Measurements from ENCODE around the gene CPLX1.

The CPLX1 gene

DNA sequence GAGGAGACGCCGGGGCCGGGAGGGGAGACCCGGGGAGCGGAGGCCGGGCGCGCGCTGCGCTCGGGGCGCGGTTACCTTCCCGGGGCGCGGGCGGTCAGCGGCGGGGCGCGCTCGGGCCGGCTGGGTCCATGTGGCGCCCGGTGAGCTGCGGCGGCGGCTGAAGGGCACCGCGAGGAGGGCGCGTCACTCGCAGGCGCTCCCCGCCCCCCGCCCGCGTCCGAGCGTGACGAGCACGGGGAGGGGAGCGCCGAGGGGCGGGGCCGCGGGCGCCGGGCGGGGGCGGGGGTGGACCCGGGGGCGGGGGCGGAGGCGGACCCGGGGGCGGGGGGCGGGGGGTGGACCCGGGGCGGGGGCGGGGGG, at the start of gene CPLX1:
Gene CPLX1 (minus strand): TSS at position 159 of the 360 bp plus-strand sequence. CDS start 1,607 bp downstream, outside the sequence.
- peaks cover 24 to 34% of the 10 kb centered on the region in 2 donors for H3K27me3 ChIP-seq (ENCODE audit: control insufficient read depth in 2 of 2, insufficient read depth in 2 of 2, low read length in 2 of 2)
- no peaks in the 10 kb centered on the region for H3K9me3 ChIP-seq (ENCODE audit: control insufficient read depth in 2 of 2, low read length in 2 of 2)
- H3K36me3 ChIP-seq (ENCODE audit: control insufficient read depth in 2 of 2, insufficient read depth in 2 of 2, low read length in 2 of 2), result no peaks in the 10 kb centered on the region
- no peaks in the 10 kb centered on the region for H3K4me1 ChIP-seq (ENCODE audit: control insufficient read depth in 2 of 2, insufficient read depth in 2 of 2, low read length in 2 of 2)
- peak within 1 kb of the TSS in 1 of 2 donors; percentile 39 for H3K4me3 ChIP-seq (ENCODE audit: low read length in 2 of 2)
- H3K9ac ChIP-seq (ENCODE audit: low read depth in 1 of 2, low read length in 2 of 2), result no peak within 1 kb of the TSS
- no peak within 1 kb of the TSS for H3K27ac ChIP-seq (ENCODE audit: low read depth in 2 of 2, low read length in 2 of 2)

DNA sequence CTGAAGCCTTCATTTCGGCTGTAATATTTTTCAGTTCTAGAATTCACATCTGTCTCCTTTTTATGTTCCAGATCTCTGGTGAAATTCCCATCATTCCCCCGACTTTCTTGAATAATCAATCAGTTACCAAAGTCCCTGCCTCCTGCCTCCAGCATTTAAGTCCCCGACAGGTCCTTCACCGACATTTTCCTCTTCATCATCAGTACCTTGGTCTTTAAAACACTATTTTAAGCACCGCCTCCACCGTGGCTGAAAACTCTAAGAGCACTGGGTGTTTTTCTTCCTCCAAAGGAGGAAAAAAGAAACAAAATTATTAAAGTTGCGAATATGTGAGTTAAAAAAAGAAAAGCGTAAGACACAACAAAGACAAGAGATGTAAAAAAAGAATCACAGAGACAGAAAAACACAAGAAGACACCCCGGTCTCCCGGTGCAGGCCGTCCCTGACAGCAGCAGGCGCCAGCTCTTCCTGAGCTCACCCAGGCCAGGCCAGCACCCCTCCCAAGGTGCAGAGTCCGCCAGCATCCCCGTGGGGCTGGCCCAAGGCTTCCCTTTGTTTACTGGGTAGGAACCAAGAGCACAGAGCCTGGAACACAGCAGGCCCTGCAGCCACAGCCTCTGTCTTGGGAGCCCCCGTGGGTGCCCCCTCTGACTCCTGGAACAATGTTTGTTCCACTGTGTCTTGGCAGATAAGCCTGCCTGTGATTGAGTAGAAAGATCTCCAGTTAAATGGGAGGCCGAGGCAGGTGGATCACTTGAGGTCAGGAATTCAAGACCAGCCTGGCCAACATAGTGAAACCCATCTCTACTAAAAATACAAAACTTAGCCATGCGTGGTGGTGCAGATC, 49.3 kb upstream of the CPLX1 start:
- no peak overlapping the region for H3K4me3 ChIP-seq (ENCODE audit: low read length in 2 of 2)
- no peak overlapping the region for H3K27ac ChIP-seq (ENCODE audit: low read depth in 2 of 2, low read length in 2 of 2)
- H3K4me1 ChIP-seq (ENCODE audit: control insufficient read depth in 2 of 2, insufficient read depth in 2 of 2, low read length in 2 of 2), result no peaks in the 10 kb centered on the region
- H3K27me3 ChIP-seq (ENCODE audit: control insufficient read depth in 2 of 2, insufficient read depth in 2 of 2, low read length in 2 of 2), result no peaks in the 10 kb centered on the region
- peaks cover 68 to 77% of the 10 kb centered on the region in 2 donors for H3K36me3 ChIP-seq (ENCODE audit: control insufficient read depth in 2 of 2, insufficient read depth in 2 of 2, low read length in 2 of 2)
- H3K9me3 ChIP-seq (ENCODE audit: control insufficient read depth in 2 of 2, low read length in 2 of 2), result no peaks in the 10 kb centered on the region
- H3K9ac ChIP-seq (ENCODE audit: low read depth in 1 of 2, low read length in 2 of 2), result no peak overlapping the region

DNA sequence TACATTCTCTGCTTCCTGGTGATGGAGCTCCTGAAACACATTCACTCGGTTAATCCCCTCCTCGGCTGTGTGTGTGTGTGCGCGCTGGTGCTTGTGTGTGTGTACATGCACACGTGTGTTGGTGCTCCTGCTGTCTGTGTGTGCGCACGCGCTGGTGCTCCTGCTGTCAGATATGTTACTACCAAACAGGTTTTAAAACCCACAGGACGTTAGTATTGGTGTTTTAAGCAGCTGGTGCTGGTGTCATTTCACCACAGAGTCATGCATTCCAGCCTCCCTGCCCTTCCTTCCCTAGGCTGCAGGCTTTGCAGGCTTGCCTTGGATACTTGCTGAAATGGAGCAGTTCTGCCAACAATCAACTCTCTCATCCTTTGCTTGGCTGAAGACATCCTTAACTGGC, 48.1 kb upstream of the CPLX1 start:
- no peaks in the 10 kb centered on the region for H3K4me1 ChIP-seq (ENCODE audit: control insufficient read depth in 2 of 2, insufficient read depth in 2 of 2, low read length in 2 of 2)
- H3K9me3 ChIP-seq (ENCODE audit: control insufficient read depth in 2 of 2, low read length in 2 of 2), result peaks cover 0 to 2% of the 10 kb centered on the region in 2 donors
- no peak overlapping the region for H3K4me3 ChIP-seq (ENCODE audit: low read length in 2 of 2)
- H3K36me3 ChIP-seq (ENCODE audit: control insufficient read depth in 2 of 2, insufficient read depth in 2 of 2, low read length in 2 of 2), result peaks cover 69 to 77% of the 10 kb centered on the region in 2 donors
- no peak overlapping the region for H3K27ac ChIP-seq (ENCODE audit: low read depth in 2 of 2, low read length in 2 of 2)
- no peaks in the 10 kb centered on the region for H3K27me3 ChIP-seq (ENCODE audit: control insufficient read depth in 2 of 2, insufficient read depth in 2 of 2, low read length in 2 of 2)
- no peak overlapping the region for H3K9ac ChIP-seq (ENCODE audit: low read depth in 1 of 2, low read length in 2 of 2)

DNA sequence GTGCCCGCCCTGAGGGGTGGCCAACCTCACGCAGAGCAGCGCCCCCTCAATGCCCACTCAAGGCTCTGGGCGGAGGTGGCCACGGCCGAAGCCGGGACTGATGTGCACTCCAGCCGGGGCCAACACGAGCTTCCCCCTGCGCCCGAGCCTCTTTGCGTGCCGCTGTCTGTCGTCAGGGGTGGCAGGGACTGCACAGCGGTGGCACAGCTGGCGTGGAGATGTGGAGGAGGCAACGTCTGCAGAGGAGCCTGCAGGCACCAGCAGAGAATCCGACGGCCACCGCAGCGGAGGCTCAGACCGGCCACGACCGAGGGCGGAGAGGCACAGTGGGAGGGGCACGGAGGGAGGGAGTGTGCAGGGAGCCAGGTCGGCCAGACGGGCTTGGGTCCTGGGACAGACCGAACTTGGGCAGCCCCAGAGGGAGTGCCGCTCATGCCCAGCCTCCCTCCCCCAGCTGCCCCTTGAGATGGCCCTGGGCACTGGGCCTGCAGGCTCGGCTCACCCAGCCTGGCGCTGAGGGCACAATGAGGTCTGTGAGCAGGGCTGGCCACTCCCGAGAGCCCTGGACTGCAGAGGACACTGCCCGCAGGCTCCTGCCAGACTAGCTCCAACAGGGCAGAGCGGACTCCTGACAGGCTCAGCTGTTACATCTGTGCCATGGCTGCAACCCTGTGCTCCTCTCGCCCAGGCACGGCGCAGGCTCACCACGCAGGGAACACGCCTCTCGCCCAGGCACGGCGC, 46.5 kb upstream of the CPLX1 start:
- Histone ChIP-seq H3K27me3 (ENCODE audit: control insufficient read depth in 2 of 2, insufficient read depth in 2 of 2, low read length in 2 of 2) (no peaks in the 10 kb centered on the region), H3K4me3 (ENCODE audit: low read length in 2 of 2) (no peak overlapping the region), H3K27ac (ENCODE audit: low read depth in 2 of 2, low read length in 2 of 2) (no peak overlapping the region), H3K9me3 (ENCODE audit: control insufficient read depth in 2 of 2, low read length in 2 of 2) (peaks cover 0 to 2% of the 10 kb centered on the region in 2 donors), H3K4me1 (ENCODE audit: control insufficient read depth in 2 of 2, insufficient read depth in 2 of 2, low read length in 2 of 2) (no peaks in the 10 kb centered on the region), H3K9ac (ENCODE audit: low read depth in 1 of 2, low read length in 2 of 2) (no peak overlapping the region), H3K36me3 (ENCODE audit: control insufficient read depth in 2 of 2, insufficient read depth in 2 of 2, low read length in 2 of 2) (peaks cover 73 to 82% of the 10 kb centered on the region in 2 donors)

DNA sequence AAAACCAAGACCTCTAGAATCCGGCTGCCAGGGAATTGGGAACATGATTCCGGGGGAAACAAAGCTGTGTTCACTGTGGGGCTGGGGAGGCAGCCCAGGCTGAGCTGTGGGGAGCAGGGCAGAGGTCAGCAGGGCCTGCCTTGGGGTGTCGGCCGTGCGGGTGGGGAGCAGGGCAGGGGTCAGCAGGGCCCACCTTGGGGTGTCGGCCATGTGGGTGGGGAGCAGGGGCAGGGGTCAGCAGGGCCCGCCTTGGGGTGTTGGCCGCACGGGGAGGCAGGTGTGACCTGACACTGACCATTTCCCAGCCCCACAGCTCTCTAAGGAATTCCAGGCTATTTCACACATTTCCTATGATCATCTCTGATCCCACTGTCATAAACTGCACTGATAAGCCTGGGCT, 45.6 kb upstream of the CPLX1 start:
- H3K36me3 ChIP-seq (ENCODE audit: control insufficient read depth in 2 of 2, insufficient read depth in 2 of 2, low read length in 2 of 2), result peaks cover 67 to 81% of the 10 kb centered on the region in 2 donors
- peaks cover 0 to 2% of the 10 kb centered on the region in 2 donors for H3K9me3 ChIP-seq (ENCODE audit: control insufficient read depth in 2 of 2, low read length in 2 of 2)
- no peaks in the 10 kb centered on the region for H3K4me1 ChIP-seq (ENCODE audit: control insufficient read depth in 2 of 2, insufficient read depth in 2 of 2, low read length in 2 of 2)
- H3K27ac ChIP-seq (ENCODE audit: low read depth in 2 of 2, low read length in 2 of 2), result no peak overlapping the region
- no peaks in the 10 kb centered on the region for H3K27me3 ChIP-seq (ENCODE audit: control insufficient read depth in 2 of 2, insufficient read depth in 2 of 2, low read length in 2 of 2)
- H3K9ac ChIP-seq (ENCODE audit: low read depth in 1 of 2, low read length in 2 of 2), result no peak overlapping the region
- no peak overlapping the region for H3K4me3 ChIP-seq (ENCODE audit: low read length in 2 of 2)

DNA sequence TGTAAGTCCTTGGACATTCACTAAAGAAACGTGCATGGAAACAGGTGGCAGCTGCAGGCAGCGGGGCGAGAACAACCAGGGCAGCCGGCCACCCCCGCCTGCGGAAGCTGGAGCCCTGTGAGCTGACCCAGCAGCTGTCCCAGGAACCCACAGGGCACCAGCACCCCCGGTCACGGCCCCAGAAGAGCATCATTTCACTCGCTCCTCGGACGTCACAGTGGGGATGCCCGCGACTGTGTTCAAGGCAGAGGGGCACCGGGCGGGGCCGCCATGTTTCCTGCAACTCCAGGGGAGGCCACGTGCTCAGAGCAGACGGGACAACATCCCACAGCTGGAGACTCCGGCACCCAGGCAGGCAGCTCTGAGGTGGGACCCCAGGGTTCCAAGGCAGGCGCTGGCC, 45.0 kb upstream of the CPLX1 start:
- Histone ChIP-seq H3K4me1 (ENCODE audit: control insufficient read depth in 2 of 2, insufficient read depth in 2 of 2, low read length in 2 of 2) (no peaks in the 10 kb centered on the region), H3K4me3 (ENCODE audit: low read length in 2 of 2) (no peak overlapping the region), H3K27me3 (ENCODE audit: control insufficient read depth in 2 of 2, insufficient read depth in 2 of 2, low read length in 2 of 2) (no peaks in the 10 kb centered on the region), H3K9me3 (ENCODE audit: control insufficient read depth in 2 of 2, low read length in 2 of 2) (peaks cover 0 to 2% of the 10 kb centered on the region in 2 donors), H3K27ac (ENCODE audit: low read depth in 2 of 2, low read length in 2 of 2) (no peak overlapping the region), H3K9ac (ENCODE audit: low read depth in 1 of 2, low read length in 2 of 2) (no peak overlapping the region), H3K36me3 (ENCODE audit: control insufficient read depth in 2 of 2, insufficient read depth in 2 of 2, low read length in 2 of 2) (peaks cover 67 to 80% of the 10 kb centered on the region in 2 donors)

DNA sequence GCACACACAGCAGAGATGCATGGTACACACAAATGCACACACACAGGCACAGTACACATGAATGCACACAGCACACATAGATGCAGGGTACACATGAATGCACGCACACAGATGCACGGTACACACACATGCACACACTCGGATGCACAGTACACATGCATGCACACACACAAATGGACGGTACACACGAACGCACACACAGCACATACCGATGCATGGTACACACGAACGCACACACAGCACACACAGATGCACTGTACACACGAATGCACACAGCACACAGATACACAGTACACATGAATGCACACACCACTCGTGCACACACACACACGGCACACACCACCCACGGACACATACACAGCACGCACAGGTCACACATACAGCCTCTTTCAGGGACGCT, 43.8 kb upstream of the CPLX1 start:
- Histone ChIP-seq H3K9me3 (ENCODE audit: control insufficient read depth in 2 of 2, low read length in 2 of 2) (peaks cover 0 to 2% of the 10 kb centered on the region in 2 donors), H3K4me1 (ENCODE audit: control insufficient read depth in 2 of 2, insufficient read depth in 2 of 2, low read length in 2 of 2) (no peaks in the 10 kb centered on the region), H3K9ac (ENCODE audit: low read depth in 1 of 2, low read length in 2 of 2) (no peak overlapping the region), H3K27ac (ENCODE audit: low read depth in 2 of 2, low read length in 2 of 2) (no peak overlapping the region), H3K27me3 (ENCODE audit: control insufficient read depth in 2 of 2, insufficient read depth in 2 of 2, low read length in 2 of 2) (no peaks in the 10 kb centered on the region), H3K36me3 (ENCODE audit: control insufficient read depth in 2 of 2, insufficient read depth in 2 of 2, low read length in 2 of 2) (peaks cover 71 to 79% of the 10 kb centered on the region in 2 donors), H3K4me3 (ENCODE audit: low read length in 2 of 2) (no peak overlapping the region)

DNA sequence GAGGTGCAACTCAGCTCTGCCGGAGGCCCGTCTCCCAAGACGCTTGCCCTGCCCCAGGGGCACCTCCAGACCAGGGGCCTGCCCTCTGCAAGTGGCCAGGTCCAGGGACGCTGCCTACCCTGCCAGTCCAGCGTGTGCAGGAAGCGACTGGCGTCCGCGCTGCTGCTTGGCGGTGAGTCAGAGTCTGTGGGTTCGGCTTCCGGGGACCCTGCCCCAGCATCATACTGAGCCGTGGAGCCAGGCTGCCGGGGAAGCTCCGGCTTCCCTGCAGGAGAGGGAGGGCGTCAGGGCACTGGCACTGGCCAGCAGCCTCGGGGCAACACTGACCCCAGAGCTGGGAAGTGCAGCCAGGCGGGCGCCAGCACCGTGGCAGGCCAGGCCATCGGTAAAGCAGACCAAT, 42.5 kb upstream of the CPLX1 start:
- no peaks in the 10 kb centered on the region for H3K4me1 ChIP-seq (ENCODE audit: control insufficient read depth in 2 of 2, insufficient read depth in 2 of 2, low read length in 2 of 2)
- no peak overlapping the region for H3K27ac ChIP-seq (ENCODE audit: low read depth in 2 of 2, low read length in 2 of 2)
- no peak overlapping the region for H3K4me3 ChIP-seq (ENCODE audit: low read length in 2 of 2)
- H3K9me3 ChIP-seq (ENCODE audit: control insufficient read depth in 2 of 2, low read length in 2 of 2), result peaks cover 0 to 2% of the 10 kb centered on the region in 2 donors
- H3K36me3 ChIP-seq (ENCODE audit: control insufficient read depth in 2 of 2, insufficient read depth in 2 of 2, low read length in 2 of 2), result peaks cover 69 to 78% of the 10 kb centered on the region in 2 donors
- no peaks in the 10 kb centered on the region for H3K27me3 ChIP-seq (ENCODE audit: control insufficient read depth in 2 of 2, insufficient read depth in 2 of 2, low read length in 2 of 2)
- no peak overlapping the region for H3K9ac ChIP-seq (ENCODE audit: low read depth in 1 of 2, low read length in 2 of 2)

DNA sequence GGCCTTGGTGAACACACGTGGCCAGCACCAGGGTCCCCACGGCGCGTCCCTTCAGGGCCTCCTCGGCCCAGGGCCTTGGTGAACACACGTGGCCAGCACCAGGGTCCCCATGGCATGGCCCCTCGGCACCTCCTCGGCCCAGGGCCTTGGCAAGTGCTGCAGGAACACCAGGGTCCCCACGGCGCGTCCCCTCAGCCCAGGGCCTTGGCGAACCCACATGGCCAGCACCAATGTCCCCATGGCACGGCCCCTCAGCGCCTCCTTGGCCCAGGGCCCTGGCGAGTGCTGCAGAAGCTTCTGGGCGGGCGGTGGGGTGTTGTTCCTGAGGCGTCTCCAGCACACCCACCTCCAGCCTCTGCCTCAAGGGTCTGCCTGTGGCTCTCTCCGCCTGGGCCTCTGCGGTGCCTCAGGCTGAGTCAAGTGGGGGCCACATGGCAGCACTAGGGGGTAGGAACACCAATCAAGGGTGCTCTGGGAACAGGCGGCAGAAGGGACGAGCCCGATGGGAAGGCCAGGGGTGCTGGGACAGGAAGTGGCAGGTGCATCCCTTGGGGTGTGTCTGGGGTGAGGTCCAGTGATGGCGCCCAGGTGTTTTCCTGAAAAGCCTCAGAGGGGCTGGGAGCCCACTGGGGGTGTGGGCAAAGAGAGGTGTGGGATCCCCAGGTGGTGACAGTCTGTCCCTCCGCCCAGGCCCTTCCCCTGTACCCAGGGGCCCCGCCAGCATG, 41.8 kb upstream of the CPLX1 start:
- Histone ChIP-seq H3K27me3 (ENCODE audit: control insufficient read depth in 2 of 2, insufficient read depth in 2 of 2, low read length in 2 of 2) (no peaks in the 10 kb centered on the region), H3K27ac (ENCODE audit: low read depth in 2 of 2, low read length in 2 of 2) (no peak overlapping the region), H3K9me3 (ENCODE audit: control insufficient read depth in 2 of 2, low read length in 2 of 2) (peaks cover 0 to 2% of the 10 kb centered on the region in 2 donors), H3K4me1 (ENCODE audit: control insufficient read depth in 2 of 2, insufficient read depth in 2 of 2, low read length in 2 of 2) (no peaks in the 10 kb centered on the region), H3K9ac (ENCODE audit: low read depth in 1 of 2, low read length in 2 of 2) (no peak overlapping the region), H3K36me3 (ENCODE audit: control insufficient read depth in 2 of 2, insufficient read depth in 2 of 2, low read length in 2 of 2) (peaks cover 71 to 81% of the 10 kb centered on the region in 2 donors), H3K4me3 (ENCODE audit: low read length in 2 of 2) (no peak overlapping the region)

Measured in mucosa of rectum (tissue), 2 donors.